Glomerular visceral epithelial cell (primary cell): ENCODE data around the gene FKBP6.
"Not testable (repeated sequence)": the region's sequence is repeated elsewhere in the genome, so short reads cannot be mapped to it uniquely, and the experiment has no call there.

Experiments
- DNase-seq: peaks from one replicate; pipeline ENCODE4 v3.0.0-alpha.2; 2016; ENCODE audit errors: extremely low spot score

Gene FKBP6

DNA sequence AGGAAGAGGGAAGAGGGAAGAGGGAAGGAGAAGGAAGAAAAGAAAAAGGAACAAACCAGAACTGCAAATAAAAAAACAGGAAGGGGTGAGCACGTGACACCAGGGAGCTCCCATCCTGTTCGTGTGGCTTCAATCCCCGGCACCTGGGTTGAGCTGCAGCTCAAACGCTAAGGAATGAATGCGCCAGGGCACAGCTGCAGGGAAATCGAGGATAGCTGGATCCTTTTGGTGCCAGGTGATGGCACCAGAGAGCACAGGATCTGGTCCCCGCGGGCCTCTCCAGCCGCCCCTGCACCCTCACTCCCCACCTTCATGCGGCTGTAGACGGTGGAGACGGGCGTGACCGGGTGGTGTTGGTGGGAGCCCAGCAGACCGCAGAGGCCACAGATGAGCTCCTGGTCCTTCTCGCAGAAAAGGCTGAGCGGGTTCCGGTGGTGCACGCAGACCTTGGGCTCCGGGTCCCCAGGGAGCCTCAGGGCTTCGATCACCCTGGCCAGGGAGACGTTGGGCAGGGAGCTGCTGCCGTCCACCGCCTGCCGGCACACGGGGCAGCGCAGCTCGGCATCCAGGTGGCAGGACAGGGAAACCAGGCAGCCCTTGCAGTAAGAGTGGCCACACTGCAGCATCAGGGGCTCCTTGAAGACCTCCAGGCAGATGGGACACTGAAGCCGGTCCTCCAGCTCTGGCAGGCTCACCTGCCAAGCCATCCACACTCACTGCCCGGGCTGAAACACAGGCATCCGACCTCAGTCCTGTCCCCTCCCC, 3.7 kb upstream of the FKBP6 start:
- peak; percentile 65 for DNase-seq

DNA sequence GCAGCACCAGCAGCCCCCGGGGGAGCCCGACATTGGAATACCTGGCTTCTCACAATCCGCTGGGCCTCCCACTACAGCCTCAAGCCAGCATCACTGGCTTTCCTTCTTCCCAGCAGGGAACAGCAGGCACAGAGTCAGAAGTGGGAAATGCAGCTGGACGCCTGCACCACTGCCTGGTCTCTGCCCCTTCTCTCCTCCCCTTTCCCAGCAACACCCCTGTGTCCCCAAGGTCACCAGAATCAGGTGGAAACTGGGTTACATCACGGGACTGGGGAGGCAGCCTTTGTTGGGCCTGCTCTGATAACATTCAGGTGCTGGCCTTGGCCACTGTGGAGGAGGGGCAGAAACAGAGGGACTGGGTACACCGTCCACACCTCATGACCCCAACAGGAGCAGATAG, 2.5 kb upstream of the FKBP6 start:
- not testable (repeated sequence) for DNase-seq

DNA sequence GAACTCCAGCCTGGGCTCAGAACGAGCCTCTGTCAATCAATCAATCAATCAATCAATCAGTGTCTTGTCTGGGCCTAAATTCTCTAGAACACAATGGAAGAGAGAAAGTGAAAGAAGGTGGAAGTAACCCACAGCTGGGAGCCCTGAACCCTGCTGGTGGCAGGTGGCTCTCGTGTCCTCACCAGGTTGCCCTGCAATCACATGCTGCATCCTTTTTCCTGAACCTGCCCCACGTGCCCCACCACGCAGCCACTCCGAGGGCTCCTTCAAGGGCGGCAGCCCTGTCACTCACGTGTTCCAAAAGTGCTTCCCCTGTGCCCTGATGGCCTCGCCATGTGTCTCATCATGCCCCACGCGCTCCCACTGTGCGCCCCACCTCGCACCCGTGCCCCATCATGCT, 512 bp upstream of the FKBP6 start:
- not testable (repeated sequence) for DNase-seq

DNA sequence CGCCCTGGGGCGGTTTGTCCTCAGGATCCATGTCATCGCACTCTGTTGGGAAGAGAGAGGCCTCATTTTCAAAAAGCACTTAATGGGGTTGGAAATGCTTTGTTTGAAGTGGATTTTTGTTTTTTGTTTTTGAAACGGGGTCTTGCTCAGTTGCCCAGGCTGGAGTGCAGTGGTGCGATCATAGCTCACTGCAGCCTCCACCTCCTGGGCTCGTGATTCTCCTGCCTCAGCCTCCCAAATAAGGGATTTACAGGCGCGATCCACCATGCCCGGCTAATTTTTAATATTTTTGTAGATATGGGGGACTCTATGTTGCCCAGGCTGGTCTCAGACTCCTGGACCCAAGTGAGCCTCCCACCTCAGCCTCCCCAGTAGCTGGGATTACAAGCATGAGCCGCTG, 735 bp downstream of the FKBP6 start:
- DNase-seq, result no peak

DNA sequence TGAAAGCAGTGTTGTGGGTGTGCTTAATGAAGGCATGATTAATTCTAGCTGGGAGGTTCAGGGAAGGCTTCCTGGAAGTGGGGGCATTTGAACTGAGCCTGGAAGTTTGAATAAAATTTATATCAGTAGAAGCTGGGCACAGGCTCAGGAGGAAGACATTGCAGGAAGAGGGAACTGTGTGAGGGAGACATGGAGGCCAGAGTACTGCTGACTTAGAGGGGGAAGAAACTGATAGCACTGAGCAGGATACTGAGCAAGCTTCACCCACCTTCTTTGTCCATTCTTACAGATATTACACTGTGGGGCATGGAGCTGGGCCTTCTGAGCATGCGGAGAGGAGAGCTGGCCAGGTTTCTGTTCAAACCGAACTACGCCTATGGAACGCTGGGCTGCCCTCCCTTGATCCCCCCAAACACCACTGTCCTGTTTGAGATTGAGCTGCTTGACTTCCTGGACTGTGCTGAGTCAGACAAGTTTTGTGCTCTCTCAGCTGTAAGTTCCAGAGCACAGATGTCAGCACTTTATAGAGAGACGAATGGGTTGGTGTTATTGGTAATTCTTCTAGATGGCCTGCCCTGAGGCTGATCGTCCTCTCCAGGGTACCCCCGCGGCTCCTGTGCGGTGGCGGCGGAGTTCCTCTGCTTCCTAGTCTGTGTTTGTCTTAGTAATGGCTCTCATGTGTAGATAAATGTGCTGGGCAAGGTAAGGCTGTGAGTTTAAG, 2.1 kb downstream of the FKBP6 start:
- peak; percentile 41 for DNase-seq

DNA sequence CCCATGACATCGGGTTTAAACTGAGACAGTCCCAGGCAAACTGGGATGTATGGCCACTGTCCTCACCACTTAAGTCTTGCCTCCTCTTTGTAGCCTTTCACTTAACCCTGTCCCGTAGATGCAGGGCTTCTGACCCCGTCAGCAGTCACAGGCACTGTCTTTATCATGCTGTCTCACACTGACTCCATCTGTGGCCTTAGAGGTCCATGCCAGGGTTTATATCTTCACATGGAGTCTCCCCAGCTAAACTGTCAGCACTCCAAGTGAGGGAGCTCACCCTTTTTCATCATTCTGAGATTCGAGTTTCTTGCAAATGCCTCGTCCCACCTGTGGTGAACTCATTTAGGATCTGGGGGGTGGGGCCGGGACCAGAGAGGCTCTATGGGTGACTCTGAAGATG, 2.8 kb downstream of the FKBP6 start:
- DNase-seq, result no peak

DNA sequence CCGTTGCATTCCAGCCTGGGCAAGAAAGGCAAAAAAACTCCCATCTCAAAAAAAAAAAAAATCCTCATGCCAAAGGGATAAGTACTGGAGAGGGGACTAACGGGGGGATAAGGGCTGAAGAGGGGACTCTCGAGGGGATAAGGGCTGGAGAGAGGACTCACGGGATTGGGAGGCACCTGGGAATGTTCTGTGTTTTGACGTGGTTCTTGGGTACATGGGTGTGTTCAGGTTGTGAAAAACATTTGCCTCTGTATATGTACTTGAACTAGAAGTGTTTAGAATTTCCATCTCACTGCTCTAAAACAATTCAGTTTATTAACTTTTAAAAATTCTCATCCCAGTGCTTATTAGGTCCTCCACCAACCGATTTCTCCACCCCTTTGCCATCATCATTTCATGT, 4.5 kb downstream of the FKBP6 start:
- no peak for DNase-seq

DNA sequence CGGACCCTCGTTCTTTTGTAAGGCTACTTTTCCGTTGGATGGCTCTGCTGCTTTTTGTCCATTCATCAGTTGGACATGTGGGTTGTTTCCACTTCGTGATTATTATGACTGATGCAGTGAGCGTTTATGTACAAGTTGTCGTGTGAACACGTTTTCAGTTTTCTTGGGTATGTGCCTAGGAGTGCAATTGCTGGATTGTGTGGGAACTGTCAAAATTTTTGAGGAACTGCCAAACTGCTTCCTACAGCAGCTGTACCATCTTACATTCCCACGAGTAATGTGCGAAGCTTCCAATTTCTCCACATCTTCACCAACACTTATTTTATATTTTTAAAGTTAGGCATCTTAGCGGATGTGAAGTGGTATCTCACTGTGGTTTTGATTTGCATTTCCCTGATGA, 10.4 kb downstream of the FKBP6 start:
- no peak for DNase-seq

DNA sequence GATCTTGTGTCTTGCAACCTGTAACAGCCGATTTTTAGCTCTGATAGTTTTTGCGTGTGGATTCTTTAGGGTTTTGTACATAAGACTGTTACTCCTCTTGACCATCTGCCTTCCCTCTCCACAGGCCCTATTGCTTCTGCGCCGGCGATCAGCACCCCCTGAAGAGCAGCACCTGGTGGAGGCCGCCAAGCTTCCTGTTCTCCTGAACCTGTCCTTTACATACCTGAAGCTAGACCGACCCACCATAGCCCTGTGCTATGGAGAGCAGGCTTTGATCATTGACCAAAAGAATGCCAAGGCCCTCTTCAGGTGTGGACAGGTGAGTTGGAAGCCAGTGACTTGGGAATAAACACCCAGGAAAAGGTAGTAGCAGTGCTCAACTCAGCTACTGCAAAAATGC, 12.6 kb downstream of the FKBP6 start:
- DNase-seq, result no peak

DNA sequence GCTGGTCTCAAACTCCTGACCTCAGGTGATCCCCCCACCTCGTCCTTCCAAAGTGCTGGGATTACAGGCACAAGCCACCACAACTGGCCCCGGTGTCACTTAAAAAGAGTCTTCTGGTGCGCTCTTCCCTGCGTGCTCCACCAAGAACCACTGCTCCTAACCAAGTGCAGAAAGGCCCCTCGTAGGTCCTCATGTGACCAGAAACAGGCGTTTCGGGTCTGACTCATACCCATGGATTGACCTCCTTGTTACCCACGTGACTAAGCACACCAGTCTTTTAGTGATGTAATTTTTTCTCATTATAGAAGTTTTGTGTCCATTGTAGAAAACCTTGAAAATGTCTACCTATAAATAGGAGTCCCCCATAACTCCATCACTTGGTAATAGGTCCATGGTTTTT, 13.9 kb downstream of the FKBP6 start:
- peak; percentile 44 for DNase-seq

DNA sequence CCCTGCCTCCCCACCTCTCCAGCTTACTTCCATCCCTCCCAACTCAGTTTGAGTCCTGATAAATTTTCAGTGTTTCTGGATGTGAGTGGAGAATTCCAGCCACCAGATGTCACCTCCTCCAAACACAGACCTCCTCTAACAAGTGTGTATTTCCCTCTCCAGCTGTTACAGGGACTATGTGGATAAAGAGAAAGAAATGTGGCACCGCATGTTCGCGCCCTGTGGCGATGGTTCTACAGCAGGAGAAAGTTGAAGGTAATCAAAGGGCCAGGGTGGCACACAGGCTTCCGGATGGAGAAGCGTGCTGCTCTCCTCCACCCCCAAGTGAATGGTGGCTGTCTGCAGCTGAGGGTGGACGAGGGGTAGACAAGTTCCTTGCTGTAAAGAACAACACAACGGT, 14.7 kb downstream of the FKBP6 start:
- peak; percentile 33 for DNase-seq

DNA sequence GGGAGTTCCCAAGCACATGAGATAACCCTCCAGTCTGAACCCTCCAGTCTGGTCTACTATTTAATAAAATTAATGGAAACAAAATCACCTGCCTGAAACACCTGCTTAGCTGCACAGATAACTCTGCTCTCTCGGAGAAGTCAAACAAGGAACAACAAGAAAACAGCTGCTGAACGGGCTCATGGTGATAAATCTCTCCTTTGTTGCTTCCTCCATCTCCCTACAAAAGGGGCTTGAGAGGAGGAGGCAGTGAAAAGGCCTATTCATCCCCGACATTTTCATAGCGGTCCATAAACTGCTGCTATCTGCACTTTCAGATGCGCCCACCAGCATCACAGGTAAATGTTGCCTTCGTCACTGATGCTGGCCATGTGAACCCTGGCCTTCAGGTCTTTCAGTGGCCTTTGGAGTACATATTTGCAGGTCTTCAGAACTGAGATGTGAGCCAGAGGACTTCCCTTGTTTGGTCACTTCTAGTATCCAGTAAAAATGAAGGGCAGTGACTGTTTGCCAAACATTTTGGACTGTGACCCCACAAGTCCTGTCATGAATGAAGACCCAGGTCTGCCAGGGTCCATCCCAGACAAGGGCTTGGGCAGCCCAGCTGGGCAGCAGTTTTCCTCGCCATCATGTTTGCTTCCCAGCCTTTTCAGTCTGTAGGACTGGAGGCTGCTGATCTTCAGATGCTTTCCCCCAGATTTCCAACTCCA, 15.9 kb downstream of the FKBP6 start:
- no peak for DNase-seq

DNA sequence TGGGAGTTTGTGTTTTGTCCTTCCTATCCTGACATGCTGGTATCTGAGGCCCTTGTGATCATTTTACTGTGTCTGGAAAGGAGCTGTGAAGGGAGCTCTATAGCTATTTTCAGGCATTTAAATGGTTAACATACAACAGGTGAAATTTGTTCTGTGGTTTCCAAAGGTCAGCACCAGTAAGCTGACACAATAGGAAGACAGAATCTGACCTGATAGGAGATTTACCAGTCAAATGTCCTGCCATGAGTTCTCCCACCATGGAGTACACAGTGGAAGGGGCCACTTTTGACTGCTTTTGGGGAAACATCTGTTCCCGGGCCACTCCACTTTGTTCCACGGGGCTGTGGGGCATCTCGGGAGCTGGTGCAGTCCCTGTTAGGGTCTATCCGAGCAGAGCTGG, 17.6 kb downstream of the FKBP6 start:
- no peak for DNase-seq

DNA sequence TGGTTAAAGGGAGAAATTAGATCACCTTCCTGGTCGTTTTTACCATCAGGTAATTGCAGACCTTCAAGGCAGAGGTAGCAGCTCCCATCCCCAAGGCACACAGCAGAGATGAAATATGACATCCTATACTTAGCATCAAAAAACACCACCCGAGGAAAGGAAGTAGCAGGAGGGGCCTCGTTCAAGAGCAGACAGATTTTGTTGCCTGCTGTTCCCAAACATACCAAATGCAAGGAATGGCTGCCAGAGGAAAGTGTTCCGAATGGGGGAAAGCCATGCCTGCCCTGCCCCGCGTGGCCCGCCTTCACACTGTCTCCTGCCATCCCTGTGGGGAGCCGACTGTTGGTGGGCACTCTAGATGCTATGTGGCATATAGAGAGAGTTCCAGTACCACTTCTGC, 18.0 kb downstream of the FKBP6 start:
- DNase-seq, result no peak

DNA sequence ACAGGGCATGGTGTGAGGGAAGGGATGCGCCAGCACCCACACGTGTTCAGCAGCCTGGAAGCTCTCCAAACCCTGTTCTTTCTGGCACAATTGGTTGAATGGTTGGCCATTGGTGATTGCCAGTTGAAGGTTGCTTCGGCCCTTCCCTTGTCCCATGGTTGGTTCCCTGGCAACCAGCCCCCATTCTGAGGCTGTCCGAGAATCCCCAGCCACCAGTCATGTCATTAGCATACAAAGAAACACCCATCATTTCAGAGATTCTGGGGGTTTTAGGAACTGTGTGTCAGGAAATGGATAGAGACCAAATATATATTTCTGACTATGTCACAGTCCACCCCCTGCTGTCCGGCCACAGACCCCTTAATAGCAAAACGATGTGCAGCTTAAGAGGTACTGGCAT, 21.8 kb downstream of the FKBP6 start:
- DNase-seq, result no peak

DNA sequence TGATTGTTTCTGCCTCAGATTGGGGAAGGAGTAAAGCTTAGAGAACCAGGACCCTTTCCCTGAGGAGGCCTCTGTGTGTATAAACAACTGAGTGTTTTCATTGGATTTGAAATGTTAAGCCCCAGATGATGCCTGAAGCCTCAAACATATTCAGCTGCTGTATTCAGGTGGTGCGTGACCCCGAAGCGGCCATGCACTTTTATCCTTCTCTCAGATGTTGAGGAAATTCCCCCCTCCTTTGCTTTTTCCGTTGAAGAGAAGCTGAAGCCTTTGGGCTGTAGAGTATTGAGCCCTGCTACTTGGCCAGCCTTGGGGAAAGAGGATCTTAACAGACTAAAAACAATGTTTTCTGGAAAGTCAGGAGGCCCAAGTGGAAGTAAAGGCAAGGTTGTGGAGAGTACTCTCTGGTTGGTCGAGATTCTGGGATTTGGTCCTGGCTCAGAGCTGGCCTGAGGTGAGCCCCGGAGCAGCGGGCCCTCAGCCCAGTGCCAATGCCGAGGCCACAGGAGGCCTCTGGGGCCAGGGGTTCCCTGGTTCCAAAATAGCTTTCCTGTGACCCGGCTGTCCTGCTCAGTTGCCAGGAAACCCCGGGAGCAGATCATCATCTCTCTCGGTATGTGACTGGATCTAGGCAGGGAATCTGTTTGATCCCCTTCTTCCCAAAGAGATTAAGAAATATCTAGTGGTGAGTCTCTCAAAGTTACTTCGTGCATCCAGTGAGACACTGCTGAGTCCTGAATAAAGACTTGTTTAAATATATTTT, 22.5 kb downstream of the FKBP6 start:
- DNase-seq, result no peak

DNA sequence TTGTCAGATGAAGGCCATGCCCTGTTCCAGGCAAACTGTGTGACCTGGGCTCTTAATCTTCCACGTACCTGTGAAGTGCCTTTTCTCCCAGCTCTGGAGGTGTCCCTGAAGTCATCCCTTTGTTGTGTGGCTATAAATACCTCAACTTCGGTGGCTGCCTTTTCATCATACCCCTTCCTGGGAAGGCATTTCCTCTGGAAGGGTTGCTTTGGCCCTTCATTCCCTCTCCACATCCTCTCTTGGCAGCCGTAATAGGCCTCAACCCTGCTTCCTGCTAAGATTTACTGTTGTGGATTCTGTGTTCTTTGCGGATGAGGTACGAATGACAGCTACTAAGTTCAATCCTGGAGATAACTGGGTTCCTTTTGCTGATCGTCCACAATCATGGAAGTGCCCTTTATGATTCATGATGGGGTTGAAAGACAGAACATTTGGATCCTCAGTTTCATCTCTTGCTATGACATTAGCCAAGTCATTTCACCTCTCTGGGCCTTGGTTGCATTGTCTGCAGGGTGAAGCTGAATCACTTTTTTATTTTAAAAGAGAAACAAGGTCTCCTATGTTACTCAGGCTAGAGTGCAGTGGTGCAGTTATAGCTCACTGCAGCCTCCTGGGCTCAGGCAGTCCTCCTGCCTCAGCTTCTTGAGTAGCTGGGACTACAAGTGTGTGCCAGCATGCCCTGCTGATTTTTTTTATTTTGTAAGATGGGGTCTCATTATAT, 23.6 kb downstream of the FKBP6 start:
- no peak for DNase-seq

DNA sequence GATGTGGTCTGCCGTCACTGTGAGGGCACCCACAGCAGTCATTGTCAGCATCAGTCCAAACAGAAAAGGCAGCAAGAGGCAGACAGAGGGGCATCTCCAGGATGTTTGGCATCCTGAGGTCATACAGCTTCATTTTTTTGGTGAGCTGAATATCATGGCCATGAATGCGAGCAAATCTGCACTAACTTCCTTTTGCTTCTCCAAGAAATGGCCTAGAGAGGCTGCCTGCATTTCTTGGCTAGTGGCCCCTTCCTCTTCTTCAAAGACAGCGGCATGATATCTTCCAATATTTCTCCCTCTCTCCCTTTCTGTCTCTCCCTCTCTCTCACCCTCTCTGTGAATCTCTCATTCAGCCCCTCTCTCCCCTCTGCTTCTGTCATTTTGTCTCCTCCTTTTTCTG, 24.8 kb downstream of the FKBP6 start:
- no peak for DNase-seq

DNA sequence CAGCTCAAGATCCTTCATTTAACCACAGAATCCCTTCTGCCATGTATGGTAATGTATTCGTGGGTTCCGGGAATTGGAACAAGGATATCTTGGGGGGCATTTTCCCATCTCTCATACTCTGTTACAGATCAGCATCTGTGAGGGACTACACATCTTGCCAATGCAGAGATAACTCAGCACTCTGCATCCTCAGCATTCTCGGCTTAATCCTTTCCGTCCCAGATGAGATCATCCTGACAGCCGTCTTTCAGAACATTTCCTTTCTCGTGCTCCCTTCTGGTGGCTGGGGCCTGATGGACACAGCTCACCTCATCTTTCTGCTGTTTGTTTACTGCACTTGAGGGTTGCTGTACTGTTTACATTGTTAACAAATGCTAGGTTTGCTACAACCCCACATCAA, 25.3 kb downstream of the FKBP6 start:
- DNase-seq, result no peak

DNA sequence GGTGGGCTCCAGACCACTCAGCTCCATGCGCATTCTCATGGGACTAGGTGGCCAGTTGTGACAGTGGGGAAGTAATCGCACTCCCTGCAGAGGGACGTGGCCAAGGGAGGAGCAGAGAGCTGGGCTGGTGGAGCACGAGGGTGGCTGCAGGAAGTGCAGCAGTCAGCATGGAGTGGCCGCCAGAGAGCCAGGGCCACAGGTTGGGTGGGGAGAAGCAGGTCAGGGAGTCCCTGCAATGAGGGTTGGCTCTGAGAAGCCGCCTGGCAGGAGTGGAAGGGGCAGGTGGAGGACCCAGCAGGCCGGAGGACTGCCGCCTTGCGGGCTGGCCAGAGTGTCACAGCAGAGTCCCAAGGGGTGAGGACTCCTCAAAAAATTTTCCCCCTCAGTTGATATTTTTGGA, 26.2 kb downstream of the FKBP6 start:
- DNase-seq, result no peak

DNA sequence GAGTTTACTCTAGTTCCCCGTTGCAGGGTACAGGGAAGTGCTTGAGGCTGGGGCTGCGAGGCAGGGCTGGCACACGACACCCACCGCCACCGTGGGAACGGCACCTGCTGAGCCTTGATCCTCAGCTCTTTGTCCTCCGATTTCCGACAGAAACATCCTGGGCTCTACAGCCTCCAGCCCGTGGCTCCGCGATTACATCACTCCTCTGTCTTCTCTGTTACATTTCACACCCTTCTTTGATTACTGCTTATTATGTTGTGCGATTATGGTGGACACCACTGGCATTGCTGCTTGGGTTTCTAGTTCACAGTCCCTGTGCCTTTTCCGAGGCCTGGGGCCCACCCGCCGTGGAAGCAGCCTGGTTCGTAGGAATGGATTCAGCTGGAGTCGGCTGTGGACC, 26.9 kb downstream of the FKBP6 start:
- DNase-seq, result no peak

DNA sequence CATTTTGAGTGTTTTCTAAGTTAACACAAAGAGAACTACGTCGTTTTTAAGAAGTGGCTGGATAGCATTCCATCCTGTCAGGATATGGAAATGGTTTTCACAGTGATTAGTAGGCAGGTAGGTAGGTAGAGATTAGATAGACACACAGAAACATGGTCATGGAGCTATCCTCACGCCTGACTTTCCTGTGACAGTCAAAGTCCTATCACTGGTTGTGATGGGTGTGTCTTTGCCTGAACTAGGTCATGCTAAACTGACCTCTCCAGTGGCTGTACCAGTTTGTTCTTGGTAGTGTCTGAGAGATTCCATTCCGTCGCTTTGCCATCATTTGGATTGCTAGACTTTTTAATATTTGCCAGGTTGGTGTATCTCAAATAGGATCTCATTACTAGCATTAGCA, 28.2 kb downstream of the FKBP6 start:
- no peak for DNase-seq
